Heart right ventricle (tissue), 16 donors: Measurements from ENCODE around the gene DGKD. TPM values are rescaled to one million over a fixed set of nuclear protein-coding genes. Genes with fewer than 3 reads are reported as not detected.

ENCODE experiments used
- ATAC-seq, 8 donors: fragments of 200-7000 bp; cut with Tn5 transposase; one replicate each; pipeline ENCODE4 v1.9.1; 2020; ENCODE audit warnings: mild to moderate bottlenecking in 8 of 8, moderate library complexity in 8 of 8, moderate number of reproducible peaks in 1 of 8
- DNase-seq, 2 donors: peaks; one replicate each; pipeline ENCODE4 v3.0.0-alpha.2; 2020
- H3K27ac ChIP-seq, 10 donors: fragments of 200-600 bp; sonication (generic) in 2 of 10; one replicate each; pipeline versions ENCODE4 v1.5.0 to v1.8.0; 2020 to 2022; ENCODE audit warnings: mild to moderate bottlenecking in 3 of 10
- H3K27me3 ChIP-seq, 7 donors: fragments of 200-600 bp; one replicate each; pipeline ENCODE4 v1.8.0; 2021 to 2022; ENCODE audit warnings: mild to moderate bottlenecking in 2 of 7
- H3K36me3 ChIP-seq, 9 donors: fragments of 200-600 bp; sonication (generic) in 1 of 9; one replicate each; pipeline versions ENCODE4 v1.5.0 to v1.8.0; 2020 to 2022; ENCODE audit warnings: mild to moderate bottlenecking in 2 of 9
- H3K4me1 ChIP-seq, 9 donors: fragments of 200-600 bp; sonication (generic) in 1 of 9; one replicate each; pipeline versions ENCODE4 v1.5.0 to v1.8.0; 2020 to 2022; ENCODE audit warnings: mild to moderate bottlenecking in 4 of 9
- H3K4me3 ChIP-seq, 10 donors: fragments of 200-600 bp; sonication (generic) in 2 of 10; one replicate each; pipeline versions ENCODE4 v1.5.0 to v1.8.0; 2020 to 2022; ENCODE audit warnings: mild to moderate bottlenecking in 7 of 10, moderate library complexity in 2 of 10
- H3K9me3 ChIP-seq, 11 donors: fragments of 200-600 bp in 10 of 11; sonication (generic) in 2 of 11; one replicate each; pipeline versions ENCODE4 v1.5.0 to v1.8.0; 2013 to 2022; ENCODE audit warnings: mild to moderate bottlenecking in 2 of 11, control low read depth in 1 of 11, moderate library complexity in 1 of 11
- WGBS, 2 donors: extraction: QIAGEN DNeasy Blood & Tissue Kit; methylation state at CpG; one replicate each; pipeline ENCODE4 v1.1.7; 2013; ENCODE audit warnings: inconsistent platforms in 1 of 2; 5-methylcytosine and 5-hydroxymethylcytosine counted together
- intact Hi-C, 10 donors: fragments of 100-400 bp; cut with DNase I; formaldehyde crosslinking; loops; one replicate each; pipeline versions ENCODE4 v1.11.1 to v1.14.2; 2022
- polyA plus RNA-seq, 2 donors: library from polyadenylated mRNA; stranded (reverse); fragments of 200-250 nt; gene quantifications; one replicate each; pipeline ENCODE4 v1.2.3, GENCODE V29; 2013
- total RNA-seq, 10 donors: library from RNA; stranded (reverse); fragmentation: NEBNext Ultra II Directional in 3 of 10; extraction: Animal tissue kit (Norgen Biotek cat#: 25700) in 3 of 10; gene quantifications; one replicate each; pipeline versions ENCODE4 v1.2.1 to v1.2.4, GENCODE V29; 2021 to 2023
- TF ChIP-seq, protein P1 (sequence below), 9 donors: fragments of 200-600 bp; sonication (generic) in 2 of 9; IDR thresholded peaks; one replicate each; pipeline versions ENCODE4 v1.5.0 to v1.8.0; 2021 to 2022; ENCODE audit warnings: antibody characterized with exemption in 9 of 9, mild to moderate bottlenecking in 5 of 9, moderate library complexity in 1 of 9
- donor health status: Arrhythmogenic right ventricular cardiomyopathy.
- donor health status: ischemic (EF 13 %, LVEDD 7.1; RV severe dilation, severe dysfunction).
- donor health status: healthy with polysubstance abuse.
- donor health status: DM: no; HTN: yes; CAD: no.
- donor health status: DM: no; HTN: no; CAD: no.
- donor health status: ischemic (EF 25% LVEDD 6.9; RV normal size, moderate dysfunction).
- donor health status: ischemic (EF 25% LVEDD 5.7; RV mildly dilated, moderate dysfunction).
- donor health status: healthy.
- donor health status: DM: yes; HTN: yes; CAD: no.
- donor health status: Ischemic cardiomyopathy.
- donor health status: ischemic (EF 35%, LVEDD 5.7; RV mildly dilated, moderate dysfunction).
- donor health status: nonischemic (EF 11% LVEDD 7.7; RV severe dilation, severe dysfunction).
- donor health status: DM: yes; HTN: yes; CAD: no.
- donor health status: PGD.
- donor health status: ischemic (EF 29% LVEDD 5.4; RV normal size, mild dysfunction).
- donor health status: nonischemic (EF 23%, LVEDD 6.1; RV moderate dilation, normal function).

The DGKD gene
- total and polyA plus RNA-seq, 12 donors, result 26.8 to 79.5 (median 44.7) TPM

DNA sequence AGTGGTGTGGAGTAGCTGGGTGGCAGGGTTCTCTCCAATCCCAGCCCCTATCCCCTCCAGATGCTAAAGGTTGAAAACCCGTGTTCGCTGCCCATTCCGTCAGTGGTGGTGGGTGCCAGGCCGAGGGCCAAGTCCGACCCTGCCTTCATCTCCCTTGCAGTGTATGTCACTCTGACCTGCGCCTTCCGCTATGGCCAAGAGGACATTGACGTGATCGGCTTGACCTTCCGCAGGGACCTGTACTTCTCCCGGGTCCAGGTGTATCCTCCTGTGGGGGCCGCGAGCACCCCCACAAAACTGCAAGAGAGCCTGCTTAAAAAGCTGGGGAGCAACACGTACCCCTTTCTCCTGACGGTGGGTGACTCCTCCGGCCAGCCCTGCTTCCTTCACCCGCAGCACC lies 33.8 kb upstream of the DGKD start:
- no peak for ATAC-seq
- 95% methylated on average over 17 of the region's 17 CpGs for WGBS, 2 donors

DNA sequence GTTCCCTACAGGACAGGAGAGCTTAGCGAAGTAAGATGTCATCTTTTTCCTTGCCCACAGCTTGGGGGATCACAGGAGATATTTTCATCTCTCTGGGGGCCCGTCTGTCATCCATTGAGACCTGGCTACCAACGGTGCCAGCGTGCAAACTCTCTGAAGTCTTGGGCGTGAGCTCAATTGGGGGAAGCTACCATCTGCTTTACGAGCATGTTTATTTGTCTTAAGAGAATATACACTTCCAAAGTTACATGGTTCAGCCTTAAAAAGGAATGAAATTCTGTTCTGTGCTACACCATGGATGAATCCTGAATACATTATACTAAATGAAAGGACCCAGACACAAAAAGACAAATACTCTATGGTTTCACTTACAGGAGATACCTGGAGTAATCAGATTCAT lies 33.1 kb upstream of the DGKD start:
- H3K9me3 ChIP-seq, result no peaks in the 10 kb centered on the region
- 73 to 74% methylated on average over 6 of the region's 6 CpGs for WGBS, 2 donors
- H3K4me1 ChIP-seq, result no peaks in the 10 kb centered on the region
- intact Hi-C loops, result no loop called here
- ATAC-seq, result no peak
- no peak overlapping the region for H3K4me3 ChIP-seq
- H3K27ac ChIP-seq, result no peak overlapping the region
- no peaks in the 10 kb centered on the region for H3K36me3 ChIP-seq
- TF ChIP-seq, protein P1, sequence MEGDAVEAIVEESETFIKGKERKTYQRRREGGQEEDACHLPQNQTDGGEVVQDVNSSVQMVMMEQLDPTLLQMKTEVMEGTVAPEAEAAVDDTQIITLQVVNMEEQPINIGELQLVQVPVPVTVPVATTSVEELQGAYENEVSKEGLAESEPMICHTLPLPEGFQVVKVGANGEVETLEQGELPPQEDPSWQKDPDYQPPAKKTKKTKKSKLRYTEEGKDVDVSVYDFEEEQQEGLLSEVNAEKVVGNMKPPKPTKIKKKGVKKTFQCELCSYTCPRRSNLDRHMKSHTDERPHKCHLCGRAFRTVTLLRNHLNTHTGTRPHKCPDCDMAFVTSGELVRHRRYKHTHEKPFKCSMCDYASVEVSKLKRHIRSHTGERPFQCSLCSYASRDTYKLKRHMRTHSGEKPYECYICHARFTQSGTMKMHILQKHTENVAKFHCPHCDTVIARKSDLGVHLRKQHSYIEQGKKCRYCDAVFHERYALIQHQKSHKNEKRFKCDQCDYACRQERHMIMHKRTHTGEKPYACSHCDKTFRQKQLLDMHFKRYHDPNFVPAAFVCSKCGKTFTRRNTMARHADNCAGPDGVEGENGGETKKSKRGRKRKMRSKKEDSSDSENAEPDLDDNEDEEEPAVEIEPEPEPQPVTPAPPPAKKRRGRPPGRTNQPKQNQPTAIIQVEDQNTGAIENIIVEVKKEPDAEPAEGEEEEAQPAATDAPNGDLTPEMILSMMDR (IDR thresholded peaks at IDR 0.05), result no peak
- no peak for DNase-seq
- peaks cover 0 to 24% (median 0%) of the 10 kb centered on the region in 7 donors for H3K27me3 ChIP-seq

More for the DNA sequence above, 33.8 kb upstream of the DGKD start:
- H3K27me3 ChIP-seq, result peaks cover 0 to 24% (median 0%) of the 10 kb centered on the region in 7 donors
- no peak for DNase-seq
- H3K27ac ChIP-seq, result no peak overlapping the region
- H3K4me3 ChIP-seq, result no peak overlapping the region
- H3K4me1 ChIP-seq, result no peaks in the 10 kb centered on the region
- intact Hi-C loops, result no loop called here
- TF ChIP-seq, protein P1 (IDR thresholded peaks at IDR 0.05), result no peak
- H3K9me3 ChIP-seq, result no peaks in the 10 kb centered on the region
- H3K36me3 ChIP-seq, result no peaks in the 10 kb centered on the region

DNA sequence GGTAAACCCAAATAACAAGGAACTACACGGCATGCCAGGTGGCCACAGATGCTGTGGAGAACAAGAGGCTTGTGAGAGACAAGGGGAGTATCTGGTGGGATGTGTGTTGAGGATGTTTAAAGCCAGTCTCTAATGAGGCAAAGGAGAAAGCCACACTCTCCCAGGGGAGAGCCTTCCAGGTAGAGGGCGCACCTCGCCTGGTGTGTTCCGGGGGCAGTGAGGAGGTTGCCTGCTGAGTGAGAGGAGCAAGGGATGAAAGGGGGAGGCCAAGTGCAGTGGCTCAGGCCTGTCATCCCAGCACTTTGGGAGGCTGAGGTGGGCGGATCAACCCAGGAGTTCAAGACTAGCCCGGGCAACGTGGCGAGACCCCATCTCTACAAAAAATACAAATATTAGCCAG lies 30.4 kb upstream of the DGKD start:
- H3K27ac ChIP-seq, result no peak overlapping the region
- intact Hi-C loops, result no loop called here
- no peaks in the 10 kb centered on the region for H3K4me1 ChIP-seq
- DNase-seq (no peak), ATAC-seq (no peak)
- H3K27me3 ChIP-seq, result peaks cover 0 to 24% (median 0%) of the 10 kb centered on the region in 7 donors
- WGBS, 2 donors, result 92% methylated on average over 8 of the region's 8 CpGs
- no peaks in the 10 kb centered on the region for H3K9me3 ChIP-seq
- H3K4me3 ChIP-seq, result no peak overlapping the region
- H3K36me3 ChIP-seq, result no peaks in the 10 kb centered on the region
- TF ChIP-seq, protein P1 (IDR thresholded peaks at IDR 0.05), result no peak

DNA sequence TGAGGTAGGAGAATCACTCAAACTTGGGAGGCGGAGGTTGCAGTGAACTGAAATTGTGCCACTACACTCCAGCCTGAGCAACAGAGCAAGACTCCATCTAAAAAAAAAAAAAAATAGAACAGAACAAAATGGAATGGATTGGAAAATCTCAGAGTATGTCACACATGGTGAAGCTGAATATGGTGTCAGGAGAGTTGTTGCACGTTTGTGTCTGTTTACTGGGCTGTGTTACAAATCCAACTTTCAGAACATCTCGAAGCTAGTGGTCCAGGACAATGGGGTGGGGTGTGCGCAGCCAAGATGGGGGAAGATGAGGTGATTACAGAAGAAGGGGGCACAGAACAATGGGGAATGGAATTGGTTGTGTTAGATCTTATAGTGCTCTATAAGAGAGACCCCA lies 29.0 kb upstream of the DGKD start:
- intact Hi-C loops, result no loop called here
- Histone ChIP-seq H3K27ac (no peak overlapping the region), H3K9me3 (no peaks in the 10 kb centered on the region), H3K36me3 (no peaks in the 10 kb centered on the region), H3K27me3 (peaks cover 0 to 13% (median 0%) of the 10 kb centered on the region in 7 donors), H3K4me1 (peaks cover 0 to 8% (median 0%) of the 10 kb centered on the region in 9 donors), H3K4me3 (no peak overlapping the region)
- DNase-seq, result no peak
- WGBS, 2 donors, result 71 to 74% methylated on average over 4 of the region's 4 CpGs
- ATAC-seq, result no peak
- TF ChIP-seq, protein P1 (IDR thresholded peaks at IDR 0.05), result no peak
